H1 (cell line): ENCODE measurements around the gene STT3B. TPM values are rescaled to one million over a fixed set of nuclear protein-coding genes. Genes with fewer than 3 reads are reported as not detected.

Experiments used
- CTCF ChIA-PET: fragments of 300-600 bp; sonication (Branson Sonifier 250); formaldehyde crosslinking; loops from one replicate; lab custom pipeline; 2021; ENCODE audit not compliant: partially characterized antibody; lab: Charles Lee
- POLR2A ChIA-PET: fragments of 300-600 bp; sonication (Branson Sonifier 250); formaldehyde crosslinking; loops from one replicate; lab custom pipeline; 2021; ENCODE audit warnings: inconsistent platforms; ENCODE audit not compliant: partially characterized antibody; lab: Charles Lee
- DNase-seq, 2 experiments: peaks; one replicate each; pipeline versions ENCODE4 v3.0.0 to v3.0.0-alpha.2; 2010 to 2022; ENCODE audit warnings: low spot score in 2 of 2, low read depth in 1 of 2, mixed read lengths in 1 of 2
- FAIRE-seq: peaks from 2 replicates; lab custom pipeline; 2011; peaks lifted over from hg19 to GRCh38; lab: Jason Lieb, UNC
- H2AFZ ChIP-seq: 2 replicates; pipeline ENCODE4 v1.8.1; 2012; ENCODE audit warnings: low read length, inconsistent platforms
- H2AK5ac ChIP-seq: 2 replicates; pipeline ENCODE4 v1.6.1; 2013; ENCODE audit warnings: low read depth, low read length
- H2BK120ac ChIP-seq: replicated peaks from 2 replicates; pipeline ENCODE3; 2013; ENCODE audit warnings: low read depth, low read length, inconsistent platforms
- H2BK12ac ChIP-seq: 2 replicates; pipeline ENCODE4 v1.6.1; 2013; ENCODE audit warnings: low read depth, low read length
- H2BK15ac ChIP-seq: 2 replicates; pipeline ENCODE4 v1.6.1; 2013; ENCODE audit warnings: low read length
- H2BK20ac ChIP-seq: 2 replicates; pipeline ENCODE4 v1.6.1; 2013; ENCODE audit warnings: low read length
- H2BK5ac ChIP-seq: 2 replicates; pipeline ENCODE4 v1.6.1; 2013; ENCODE audit warnings: low read depth, low read length
- H3K14ac ChIP-seq: 2 replicates; pipeline ENCODE4 v1.6.1; 2013; ENCODE audit warnings: inconsistent platforms; ENCODE audit not compliant: insufficient read length
- H3K18ac ChIP-seq: 2 replicates; pipeline ENCODE4 v1.6.1; 2013; ENCODE audit warnings: low read length; ENCODE audit errors: extremely low read depth
- H3K23ac ChIP-seq: 2 replicates; pipeline ENCODE4 v1.6.1; 2013; ENCODE audit warnings: inconsistent platforms; ENCODE audit not compliant: insufficient read length
- H3K23me2 ChIP-seq: 2 replicates; pipeline ENCODE4 v1.6.1; 2013; ENCODE audit warnings: low read depth, low read length
- H3K27ac ChIP-seq: 2 replicates; pipeline ENCODE4 v1.6.1; 2011; ENCODE audit warnings: low read depth, low read length, inconsistent platforms
- H3K27me3 ChIP-seq, 4 experiments: replicated peaks in 1 of 4; 1 replicate in 1 of 4; 2 replicates in 3 of 4; pipeline versions ENCODE4 v1.6.1 to v1.8.1; 2011 to 2013; ENCODE audit warnings: low read length in 3 of 4, mild to moderate bottlenecking in 3 of 4, inconsistent platforms in 2 of 4, mixed read lengths in 2 of 4, moderate library complexity in 1 of 4; ENCODE audit not compliant: control insufficient read depth in 3 of 4, insufficient read depth in 3 of 4; ENCODE audit errors: extremely low read depth in 1 of 4
- H3K36me3 ChIP-seq, 4 experiments: 2 replicates each; pipeline versions ENCODE4 v1.6.1 to v1.8.1; 2011 to 2013; ENCODE audit warnings: mild to moderate bottlenecking in 4 of 4, low read length in 3 of 4, moderate library complexity in 2 of 4, control low read depth in 1 of 4, inconsistent platforms in 1 of 4; ENCODE audit not compliant: insufficient read depth in 4 of 4, control insufficient read depth in 2 of 4
- H3K4ac ChIP-seq: replicated peaks from 2 replicates; pipeline ENCODE3; 2013; ENCODE audit warnings: low read length, low read depth, mixed read lengths, inconsistent platforms; ENCODE audit not compliant: insufficient read length
- H3K4me1 ChIP-seq, 4 experiments: replicated peaks in 1 of 4; 1 replicate in 1 of 4; 2 replicates in 3 of 4; pipeline versions ENCODE4 v1.6.1 to v1.8.1; 2011 to 2013; ENCODE audit warnings: low read length in 3 of 4, inconsistent platforms in 2 of 4, mixed read lengths in 1 of 4; ENCODE audit not compliant: insufficient read depth in 4 of 4, control insufficient read depth in 3 of 4
- H3K4me2 ChIP-seq, 2 experiments: 2 replicates each; pipeline versions ENCODE4 v1.6.1 to v1.8.1; 2011 to 2013; ENCODE audit warnings: low read depth in 2 of 2, low read length in 2 of 2, control low read depth in 1 of 2, inconsistent platforms in 1 of 2, mild to moderate bottlenecking in 1 of 2; ENCODE audit not compliant: insufficient read depth in 1 of 2
- H3K4me3 ChIP-seq, 4 experiments: fragments of 200-600, 300-600 bp in 1 of 4; sonication (generic), shearing (Covaris generic), sonication (Bioruptor Twin) in 1 of 4; 2 replicates each; pipeline versions ENCODE4 v1.5.1 to v1.8.1; 2011 to 2016; ENCODE audit warnings: low read length in 4 of 4, low read depth in 3 of 4, control low read depth in 2 of 4, inconsistent platforms in 2 of 4, mild to moderate bottlenecking in 2 of 4, mixed read lengths in 1 of 4, moderate library complexity in 1 of 4; ENCODE audit not compliant: insufficient read depth in 2 of 4; ENCODE audit errors: extremely low read depth in 1 of 4
- H3K56ac ChIP-seq: replicated peaks from 2 replicates; pipeline ENCODE3; 2013; ENCODE audit warnings: low read depth, mild to moderate bottlenecking, mixed read lengths, low read length, inconsistent platforms; ENCODE audit not compliant: insufficient read length
- H3K79me1 ChIP-seq: 2 replicates; pipeline ENCODE4 v1.6.1; 2013; ENCODE audit warnings: low read depth, low read length, control low read depth
- H3K79me2 ChIP-seq, 2 experiments: 2 replicates each; pipeline versions ENCODE4 v1.6.1 to v1.8.1; 2012 to 2013; ENCODE audit warnings: low read length in 2 of 2, mild to moderate bottlenecking in 2 of 2, inconsistent platforms in 1 of 2; ENCODE audit not compliant: insufficient read depth in 2 of 2, control insufficient read depth in 1 of 2
- H3K9ac ChIP-seq, 4 experiments: replicated peaks in 1 of 4; 1 replicate in 1 of 4; 2 replicates in 3 of 4; pipeline versions ENCODE4 v1.6.1 to v1.8.1; 2011 to 2013; ENCODE audit warnings: low read depth in 3 of 4, low read length in 3 of 4, control low read depth in 2 of 4, mild to moderate bottlenecking in 2 of 4, moderate library complexity in 2 of 4, inconsistent platforms in 1 of 4; ENCODE audit errors: extremely low read depth in 1 of 4
- H3K9me3 ChIP-seq, 2 experiments: 2 replicates each; pipeline versions ENCODE4 v1.6.1 to v1.8.1; 2012 to 2013; ENCODE audit warnings: mild to moderate bottlenecking in 2 of 2, moderate library complexity in 2 of 2, control low read depth in 1 of 2, inconsistent platforms in 1 of 2, low read depth in 1 of 2, low read length in 1 of 2, mixed read lengths in 1 of 2; ENCODE audit not compliant: insufficient read depth in 2 of 2
- H4K20me1 ChIP-seq, 2 experiments: replicated peaks in 1 of 2; 2 replicates each; pipeline versions ENCODE3 to v1.8.1; 2011 to 2013; ENCODE audit warnings: inconsistent platforms in 2 of 2, low read length in 2 of 2, mild to moderate bottlenecking in 1 of 2; ENCODE audit not compliant: insufficient read depth in 2 of 2, control insufficient read depth in 1 of 2
- H4K5ac ChIP-seq: 2 replicates; pipeline ENCODE4 v1.6.1; 2013; ENCODE audit warnings: low read length, low read depth, mixed read lengths, inconsistent platforms; ENCODE audit not compliant: insufficient read length
- H4K8ac ChIP-seq: 2 replicates; pipeline ENCODE4 v1.8.0; 2013; ENCODE audit warnings: mild to moderate bottlenecking, moderate library complexity, low read length, inconsistent platforms; ENCODE audit not compliant: insufficient read depth; ENCODE audit errors: extremely low read depth
- H4K91ac ChIP-seq: replicated peaks from 2 replicates; pipeline ENCODE3; 2013; ENCODE audit warnings: low read length, mixed read lengths, inconsistent platforms; ENCODE audit not compliant: insufficient read length
- JUN ChIP-seq: IDR thresholded peaks from 2 replicates; pipeline ENCODE4 v1.6.1; 2011; ENCODE audit warnings: low read depth, mild to moderate bottlenecking, improper control_type of control experiment, low read length
- RBBP5 ChIP-seq: IDR thresholded peaks from 2 replicates; pipeline ENCODE4 v1.7.1; 2012; ENCODE audit warnings: low read depth, mild to moderate bottlenecking, inconsistent platforms, low read length, moderate library complexity, borderline replicate concordance
- RXRA ChIP-seq: IDR thresholded peaks from 2 replicates; pipeline ENCODE4 v1.6.1; 2011; ENCODE audit warnings: low read depth, mild to moderate bottlenecking, low read length, moderate library complexity; ENCODE audit not compliant: insufficient read depth
- SAP30 ChIP-seq: fragments of 300-600 bp; sonication (generic); IDR thresholded peaks from 2 replicates; pipeline ENCODE4 v1.7.1; 2012; ENCODE audit warnings: low read length, moderate library complexity, mild to moderate bottlenecking, inconsistent platforms; ENCODE audit not compliant: insufficient read depth, insufficient replicate concordance
- WGBS, 2 experiments: shearing (Covaris generic) in 1 of 2; methylation state at CpG; one replicate each; pipeline versions ENCODE4 v1.1.6 to v1.1.7; 2013 to 2015; ENCODE audit warnings: low lambda C conversion rate in 2 of 2, mixed read lengths in 2 of 2, inconsistent platforms in 1 of 2, low coverage in 1 of 2, missing lambda C conversion rate in 1 of 2; ENCODE audit not compliant: insufficient replicate concordance in 2 of 2, insufficient coverage in 1 of 2, insufficient read length in 1 of 2; ENCODE audit errors: extremely low coverage in 1 of 2, missing lambda C conversion rate in 1 of 2; 5-methylcytosine and 5-hydroxymethylcytosine counted together
- polyA plus RNA-seq, 7 experiments: library from polyadenylated mRNA; depleted of rRNA in 3 of 7; stranded (reverse) in 5 of 7; unstranded in 2 of 7; fragments of >200 nt in 5 of 7; fragments of 200-250 nt in 2 of 7; gene quantifications; 1 replicate in 5 of 7; 2 replicates in 1 of 7; 4 replicates in 1 of 7; pipeline versions ENCODE4 v1.2.1 to v1.2.3, GENCODE V29; 2011 to 2013; ENCODE audit warnings: missing spikeins in 2 of 7, mixed read lengths in 2 of 7
- total RNA-seq: library from RNA; stranded (reverse); fragmentation: NEBNext Ultra II Directional; extraction: Animal tissue kit (Norgen Biotek cat#: 25700); gene quantifications from 2 replicates; pipeline ENCODE4 v1.2.1, GENCODE V29; 2021

The STT3B gene
- total and polyA plus RNA-seq, 2 of the 8 experiments (the other 6 are each of a cell fraction or from before 2014, with no cell fraction given): 43.5 to 134 TPM

DNA sequence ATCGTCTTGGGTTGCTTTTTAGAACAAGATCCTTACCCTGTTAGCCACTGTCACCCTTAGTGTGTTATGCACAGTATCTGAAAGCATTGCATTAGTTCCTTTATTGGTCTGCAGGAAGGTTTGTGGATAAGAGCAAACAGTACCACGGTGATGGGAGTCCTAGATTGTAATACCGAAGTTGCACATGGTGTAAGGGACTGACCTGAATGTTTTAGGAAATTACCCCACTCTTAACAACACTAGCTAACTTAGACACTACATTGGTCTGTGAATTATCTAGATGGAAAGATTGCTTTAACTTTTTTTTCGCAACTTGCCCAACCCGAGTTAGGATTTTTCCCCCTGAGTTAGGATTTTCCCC is 1.3 kb downstream of the STT3B start:
- no peak overlapping the region for H2BK5ac ChIP-seq
- H3K27ac ChIP-seq: no peak overlapping the region
- no peaks in the 10 kb centered on the region for H3K36me3 ChIP-seq
- no peak overlapping the region for H4K5ac ChIP-seq
- H3K9me3 ChIP-seq: no peaks in the 10 kb centered on the region
- H3K4me2 ChIP-seq: peak overlapping the region; percentile 77 to 87
- peak overlapping the region; percentile 70 to 95 (median 84) for H3K4me3 ChIP-seq
- no peaks in the 10 kb centered on the region for H3K27me3 ChIP-seq
- CTCF ChIA-PET: interaction anchor here (3.7 kb wide), 1 partner anchor 28 kb away, joined by 16 read pairs; no protein-coding TSS in a partner anchor
- H3K56ac ChIP-seq: no peak overlapping the region
- peaks cover 2 to 23% of the 10 kb centered on the region in 2 experiments for H4K20me1 ChIP-seq
- no peak overlapping the region for H2BK15ac ChIP-seq
- H2BK120ac ChIP-seq: no peak overlapping the region
- 14% methylated on average over 5 of the region's 5 CpGs; no CpG with 5 or more reads in 1 of the 2 experiments for WGBS, 2 experiments
- no peak overlapping the region for H3K14ac ChIP-seq
- no peak overlapping the region for H2BK12ac ChIP-seq
- no peak overlapping the region for H3K4ac ChIP-seq
- FAIRE-seq: no peak
- no peak overlapping the region for H4K8ac ChIP-seq
- peaks cover 12 to 68% of the 10 kb centered on the region in 2 experiments for H3K79me2 ChIP-seq
- H3K23ac ChIP-seq: no peak overlapping the region
- no peak for DNase-seq
- POLR2A ChIA-PET: interaction anchor here (0.8 to 3.7 kb wide), 7 partner anchors 11 to 192 kb away, joined by 3 to 31 read pairs (median 9); no protein-coding TSS in a partner anchor
- no peaks in the 10 kb centered on the region for H3K79me1 ChIP-seq
- no peak overlapping the region for H2AK5ac ChIP-seq
- no peak overlapping the region for H3K18ac ChIP-seq
- H3K9ac ChIP-seq: peak overlapping the region in 3 of 4 experiments; percentile 74 to 95 (median 87); a peak in 5 of 7 replicates
- H3K23me2 ChIP-seq: no peaks in the 10 kb centered on the region
- H4K91ac ChIP-seq: no peak overlapping the region
- no peak for TF ChIP-seq RBBP5
- TF ChIP-seq RXRA: no peak
- TF ChIP-seq JUN: no peak
- no peak for TF ChIP-seq SAP30
- TF ChIP-seq, all 59 proteins: peak for 0
- peaks cover 0 to 10% (median 5%) of the 10 kb centered on the region in 4 experiments; a peak in 2 of 7 replicates for H3K4me1 ChIP-seq
- no peak overlapping the region for H2BK20ac ChIP-seq
- no peak overlapping the region for H2AFZ ChIP-seq
